GM19324 (cell line): ENCODE data around the gene MEAF6.

ENCODE experiments used
- ATAC-seq: cut with Tn5 transposase; IDR thresholded peaks from one replicate; pipeline ENCODE4 v1.9.1; 2021; ENCODE audit warnings: mild to moderate bottlenecking, moderate library complexity; ENCODE audit not compliant: unreplicated experiment, low FRiP score

Gene MEAF6

GRCh38 chr1:37446874-37447273 lies 67.7 kb downstream of the MEAF6 start:
- ATAC-seq: no peak

GRCh38 chr1:37442644-37443043 lies 71.9 kb downstream of the MEAF6 start:
- no peak for ATAC-seq
